Heart left ventricle (tissue), 16 donors: ENCODE results near the gene GOLGA6A. TPM values are rescaled to one million over a fixed set of nuclear protein-coding genes. Genes with fewer than 3 reads are reported as not detected.

ENCODE experiments used
- ATAC-seq, 4 donors: fragments of 200-7000 bp; cut with Tn5 transposase; one replicate each; pipeline ENCODE4 v1.9.1; 2020 to 2022; ENCODE audit warnings: moderate library complexity in 4 of 4, mild to moderate bottlenecking in 3 of 4, moderate number of reproducible peaks in 1 of 4
- DNase-seq, 5 donors: peaks; one replicate each; pipeline ENCODE4 v3.0.0-alpha.2; 2020
- H3K27ac ChIP-seq, 12 donors: fragments of 200-600 bp; sonication (generic) in 4 of 12; one replicate each; pipeline versions ENCODE4 v1.5.0 to v1.8.0; 2016 to 2022; ENCODE audit warnings: mild to moderate bottlenecking in 2 of 12
- H3K27me3 ChIP-seq, 9 donors: fragments of 200-600 bp; sonication (generic) in 2 of 9; one replicate each; pipeline versions ENCODE4 v1.5.1 to v1.8.0; 2016 to 2022; ENCODE audit warnings: mild to moderate bottlenecking in 3 of 9
- H3K36me3 ChIP-seq, 9 donors: fragments of 200-600 bp; sonication (generic) in 2 of 9; one replicate each; pipeline versions ENCODE4 v1.5.0 to v1.8.0; 2018 to 2022; ENCODE audit warnings: mild to moderate bottlenecking in 2 of 9
- H3K4me1 ChIP-seq, 12 donors: fragments of 200-600 bp; sonication (generic) in 4 of 12; one replicate each; pipeline versions ENCODE4 v1.5.0 to v1.8.0; 2016 to 2022; ENCODE audit warnings: mild to moderate bottlenecking in 3 of 12
- H3K4me3 ChIP-seq, 12 donors: fragments of 200-600 bp; sonication (generic) in 4 of 12; one replicate each; pipeline versions ENCODE4 v1.5.0 to v1.8.0; 2017 to 2022; ENCODE audit warnings: mild to moderate bottlenecking in 9 of 12, moderate library complexity in 4 of 12
- H3K9me3 ChIP-seq, 12 donors: fragments of 200-600 bp; sonication (generic) in 4 of 12; one replicate each; pipeline versions ENCODE4 v1.5.0 to v1.8.0; 2016 to 2022; ENCODE audit warnings: mild to moderate bottlenecking in 1 of 12
- CTCF ChIP-seq, 12 donors: fragments of 200-600 bp; sonication (generic) in 4 of 12; IDR thresholded peaks; one replicate each; pipeline versions ENCODE4 v1.5.0 to v1.8.0; 2018 to 2022; ENCODE audit warnings: antibody characterized with exemption in 12 of 12, mild to moderate bottlenecking in 5 of 12
- POLR2A ChIP-seq, 2 donors: fragments of 450-650 bp; IDR thresholded peaks; one replicate each; pipeline ENCODE4 v1.6.1; 2017; ENCODE audit warnings: antibody characterized with exemption in 2 of 2, mild to moderate bottlenecking in 2 of 2, moderate library complexity in 2 of 2
- WGBS, 4 donors: extraction: QIAGEN DNeasy Blood & Tissue Kit in 2 of 4; methylation state at CpG; one replicate each; pipeline versions ENCODE4 v1.1.5 to v1.1.7; 2013 to 2018; 5-methylcytosine and 5-hydroxymethylcytosine counted together
- intact Hi-C, 10 donors: fragments of 100-400 bp; cut with DNase I; formaldehyde crosslinking; loops; one replicate each; pipeline versions ENCODE4 v1.11.1 to v1.14.2; 2022
- polyA plus RNA-seq, 2 donors: library from polyadenylated mRNA; stranded (reverse); fragments of 200-250 nt; gene quantifications; one replicate each; pipeline ENCODE4 v1.2.3, GENCODE V29; 2013
- total RNA-seq, 9 donors: library from RNA; depleted of rRNA in 2 of 9; stranded (reverse); fragments of >200 nt in 2 of 9; fragmentation: NEBNext Ultra II Directional in 3 of 9; extraction: Animal tissue kit (Norgen Biotek cat#: 25700) in 3 of 9; gene quantifications; one replicate each; pipeline versions ENCODE4 v1.1.0 to v1.2.4, GENCODE V29; 2016 to 2023
- donor health status: ischemic (EF 13 %, LVEDD 7.1; RV severe dilation, severe dysfunction).
- donor health status: healthy with polysubstance abuse.
- donor health status: DM: no; HTN: yes; CAD: no.
- donor health status: DM: no; HTN: no; CAD: no.
- donor health status: ischemic (EF 25% LVEDD 6.9; RV normal size, moderate dysfunction).
- donor health status: ischemic (EF 25% LVEDD 5.7; RV mildly dilated, moderate dysfunction).
- donor health status: healthy.
- donor health status: DM: yes; HTN: yes; CAD: no.
- donor health status: ischemic (EF 35%, LVEDD 5.7; RV mildly dilated, moderate dysfunction).
- donor health status: nonischemic (EF 11% LVEDD 7.7; RV severe dilation, severe dysfunction).
- donor health status: DM: yes; HTN: yes; CAD: no.
- donor health status: PGD.
- donor health status: ischemic (EF 29% LVEDD 5.4; RV normal size, mild dysfunction).
- donor health status: nonischemic (EF 23%, LVEDD 6.1; RV moderate dilation, normal function).

The GOLGA6A gene
- total and polyA plus RNA-seq, 11 donors, result not detected

GRCh38 chr15:74044267-74045110, 37.9 kb downstream of the GOLGA6A start:
- Histone ChIP-seq H3K36me3 (peaks cover 0 to 49% (median 12%) of the 10 kb centered on the region in 9 donors), H3K27me3 (no peaks in the 10 kb centered on the region), H3K9me3 (no peaks in the 10 kb centered on the region), H3K4me1 (peaks cover 6 to 78% (median 43%) of the 10 kb centered on the region in 12 donors), H3K27ac (peak overlapping the region in 11 of 12 donors; percentile 10 to 87 (median 71)), H3K4me3 (no peak overlapping the region)
- TF ChIP-seq CTCF (IDR thresholded peaks at IDR 0.05), result no peak
- intact Hi-C loops, result loop anchor here in 4 of 10 donors (5.0 kb wide), 4 partner anchors 47 to 72 kb away; partner anchors contain the start of genes PML (in 1 of the 4) and STOML1 (in 1 of the 4)
- ATAC-seq (peak; percentile 22 to 61 (median 48)), DNase-seq (peak; percentile 70 to 84 (median 80))
- WGBS, 4 donors, result 70 to 83% (median 77%) methylated on average over 16 to 31 of the region's 31 CpGs

- ATAC-seq (no peak), DNase-seq (peak in 1 of 5 donors; percentile 35)
- H3K4me3 ChIP-seq, result no peak overlapping the region
- peaks cover 0 to 49% (median 12%) of the 10 kb centered on the region in 9 donors for H3K36me3 ChIP-seq
- peak overlapping the region; percentile 10 to 87 (median 68) for H3K27ac ChIP-seq
- no peaks in the 10 kb centered on the region for H3K9me3 ChIP-seq
- 70 to 82% (median 74%) methylated on average over 7 of the region's 7 CpGs for WGBS, 4 donors
- TF ChIP-seq CTCF (IDR thresholded peaks at IDR 0.05), result no peak
- TF ChIP-seq POLR2A (IDR thresholded peaks at IDR 0.05), result no peak
- peaks cover 6 to 79% (median 50%) of the 10 kb centered on the region in 12 donors for H3K4me1 ChIP-seq
- no peaks in the 10 kb centered on the region for H3K27me3 ChIP-seq
- intact Hi-C loops, result loop anchor here in 4 of 10 donors (5.0 kb wide), 4 partner anchors 46 to 71 kb away; partner anchors contain the start of genes PML (in 1 of the 4) and STOML1 (in 1 of the 4)
These were observed 38.7 kb downstream of the GOLGA6A start for GRCh38 chr15:74043425-74044266.

GRCh38 chr15:74042603-74043424, 39.5 kb downstream of the GOLGA6A start:
- no peaks in the 10 kb centered on the region for H3K27me3 ChIP-seq
- no peak overlapping the region for H3K4me3 ChIP-seq
- H3K4me1 ChIP-seq, result peaks cover 6 to 78% (median 45%) of the 10 kb centered on the region in 12 donors
- intact Hi-C loops, result loop anchor here in 4 of 10 donors (5.0 kb wide), 4 partner anchors 46 to 71 kb away; partner anchors contain the start of genes PML (in 1 of the 4) and STOML1 (in 1 of the 4)
- H3K36me3 ChIP-seq, result peaks cover 0 to 50% (median 12%) of the 10 kb centered on the region in 9 donors
- no peak for ATAC-seq
- DNase-seq, result no peak
- no peak for TF ChIP-seq CTCF (IDR thresholded peaks at IDR 0.05)
- no peak for TF ChIP-seq POLR2A (IDR thresholded peaks at IDR 0.05)
- no peaks in the 10 kb centered on the region for H3K9me3 ChIP-seq
- H3K27ac ChIP-seq, result peak overlapping the region in 7 of 12 donors; percentile 10 to 87 (median 78)
- WGBS, 4 donors, result 93 to 96% (median 94%) methylated on average over 8 to 11 of the region's 11 CpGs
